Kidney epithelial cell (primary cell): ENCODE results near the gene AAK1. TPM values are rescaled to one million over a fixed set of nuclear protein-coding genes. Genes with fewer than 3 reads are reported as not detected.

Source experiments
- DNase-seq: peaks from one replicate; pipeline ENCODE4 v3.0.0-alpha.2; 2010; ENCODE audit warnings: low read depth
- H3K27me3 ChIP-seq: 2 replicates; pipeline ENCODE4 v1.6.0; 2011; ENCODE audit warnings: low read length; ENCODE audit not compliant: control insufficient read depth, insufficient read depth
- H3K36me3 ChIP-seq: 2 replicates; pipeline ENCODE4 v1.5.1; 2011; ENCODE audit warnings: low read length; ENCODE audit not compliant: control insufficient read depth, insufficient read depth
- H3K4me3 ChIP-seq: 2 replicates; pipeline ENCODE4 v1.5.1; 2011; ENCODE audit warnings: low read depth, mild to moderate bottlenecking, control low read depth, low read length
- CTCF ChIP-seq: IDR thresholded peaks from 2 replicates; pipeline ENCODE4 v1.5.1; 2011; ENCODE audit warnings: mild to moderate bottlenecking, moderate library complexity, low read length, control low read depth, inconsistent platforms; ENCODE audit not compliant: insufficient read depth, poor library complexity, severe bottlenecking
- total RNA-seq: library from RNA; depleted of rRNA; stranded (reverse); fragments of >200 nt; gene quantifications from 2 replicates; pipeline ENCODE4 v1.2.3, GENCODE V29; 2015

AAK1 gene
- total RNA-seq, result 32.5 and 54.3 TPM in 2 replicates

- Histone ChIP-seq H3K36me3 (no peaks in the 10 kb centered on the region), H3K27me3 (no peaks in the 10 kb centered on the region), H3K4me3 (peak within 1 kb of the TSS; percentile 88)
- TF ChIP-seq CTCF, result no peak
- DNase-seq, result peak; percentile 37
Observed at GRCh38 chr2:69643602-69644505, at the start of gene AAK1. Gene AAK1, minus strand, starts transcription at chr2:69643739. Its CDS starts 699 bp downstream, at chr2:69643040.

DNA sequence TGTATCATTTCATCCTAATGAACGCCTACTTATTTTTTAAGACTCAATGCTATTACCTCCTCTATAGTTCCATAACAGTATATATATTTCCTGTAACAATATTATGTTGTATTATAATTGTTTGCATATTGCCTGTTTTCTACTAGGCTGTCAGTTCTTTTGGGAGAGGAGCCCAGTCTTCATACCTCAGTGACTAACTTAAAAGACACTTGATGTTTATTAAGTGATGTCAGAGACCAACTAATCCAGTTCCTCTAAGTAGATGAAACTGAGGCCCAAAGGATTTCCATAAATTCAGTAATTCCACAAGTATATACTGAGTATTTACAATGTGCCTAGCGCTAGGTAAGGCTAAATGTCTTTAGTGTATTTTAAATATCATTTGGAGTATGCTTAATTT, 48.9 kb upstream of the AAK1 start:
- no peaks in the 10 kb centered on the region for H3K27me3 ChIP-seq
- no peak for DNase-seq
- no peak overlapping the region for H3K4me3 ChIP-seq
- H3K36me3 ChIP-seq, result no peaks in the 10 kb centered on the region
- no peak for TF ChIP-seq CTCF

DNA sequence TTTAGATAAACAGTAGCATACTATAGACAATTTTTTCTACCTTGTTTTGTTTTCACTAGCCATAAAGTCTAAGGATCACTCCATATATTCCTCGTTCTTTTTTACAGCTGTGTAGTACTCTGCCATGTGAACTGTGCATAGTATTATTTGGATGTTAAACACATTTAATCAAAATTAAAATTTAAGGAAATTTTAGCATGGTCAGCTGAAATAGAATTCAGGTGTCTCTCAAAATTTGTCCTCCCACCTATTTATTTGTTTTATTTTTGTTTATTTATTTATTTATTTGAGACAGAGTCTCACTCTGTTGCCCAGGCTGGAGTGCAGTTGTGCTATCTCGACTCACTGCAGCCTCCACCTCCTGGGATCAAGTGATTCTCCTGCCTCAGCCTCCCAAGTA, 46.4 kb upstream of the AAK1 start:
- TF ChIP-seq CTCF, result no peak
- no peaks in the 10 kb centered on the region for H3K36me3 ChIP-seq
- H3K27me3 ChIP-seq, result no peaks in the 10 kb centered on the region
- no peak overlapping the region for H3K4me3 ChIP-seq
- DNase-seq, result no peak

DNA sequence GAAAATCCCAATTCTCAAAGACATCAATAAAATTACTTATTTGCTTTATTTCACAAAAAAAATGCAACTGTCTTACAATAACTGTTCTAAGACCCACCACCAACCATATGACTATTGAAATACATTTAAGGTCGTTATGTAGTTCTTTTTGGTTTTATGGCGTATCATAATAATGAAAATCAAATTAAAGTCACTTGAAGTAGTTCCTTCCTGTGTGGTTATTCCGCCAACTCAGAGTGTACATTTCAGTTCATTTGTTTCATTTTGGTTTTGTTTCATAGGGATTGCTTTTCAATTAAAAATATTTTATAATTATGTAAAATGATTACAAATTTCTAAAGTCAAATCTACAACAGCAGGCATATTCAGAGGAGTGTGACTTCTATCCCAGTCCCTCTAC, 45.9 kb upstream of the AAK1 start:
- Histone ChIP-seq H3K27me3 (no peaks in the 10 kb centered on the region), H3K36me3 (no peaks in the 10 kb centered on the region), H3K4me3 (no peak overlapping the region)
- TF ChIP-seq CTCF, result no peak
- no peak for DNase-seq

GRCh38 chr2:69687971-69688611, 44.6 kb upstream of the AAK1 start:
- H3K4me3 ChIP-seq, result no peak overlapping the region
- H3K36me3 ChIP-seq, result no peaks in the 10 kb centered on the region
- H3K27me3 ChIP-seq, result no peaks in the 10 kb centered on the region
- no peak for TF ChIP-seq CTCF
- DNase-seq, result no peak
